H1 (cell line): ENCODE data around the gene ABHD14A. TPM values are rescaled to one million over a fixed set of nuclear protein-coding genes. Genes with fewer than 3 reads are reported as not detected.

Experiments
- BRCA1 ChIP-seq: IDR thresholded peaks from 2 replicates; pipeline ENCODE4 v1.6.1; 2012; ENCODE audit warnings: low read depth, low read length, improper control_type of control experiment
- CTBP2 ChIP-seq: IDR thresholded peaks from 2 replicates; pipeline ENCODE4 v1.7.0; 2011; ENCODE audit warnings: borderline replicate concordance, mild to moderate bottlenecking, moderate library complexity, mixed read lengths, low read length; ENCODE audit not compliant: insufficient read depth, insufficient read length
- KDM5A ChIP-seq: fragments of 200-600 bp; IDR thresholded peaks from 2 replicates; pipeline ENCODE4 v1.7.1; 2012; ENCODE audit warnings: mild to moderate bottlenecking, low read length, inconsistent platforms, mixed read lengths
- SAP30 ChIP-seq: fragments of 300-600 bp; sonication (generic); IDR thresholded peaks from 2 replicates; pipeline ENCODE4 v1.7.1; 2012; ENCODE audit warnings: low read length, moderate library complexity, mild to moderate bottlenecking, inconsistent platforms; ENCODE audit not compliant: insufficient read depth, insufficient replicate concordance
- TAF1 ChIP-seq: IDR thresholded peaks from 2 replicates; pipeline ENCODE4 v1.6.1; 2011; ENCODE audit warnings: mild to moderate bottlenecking, low read depth, low read length
- TEAD4 ChIP-seq: IDR thresholded peaks from 2 replicates; pipeline ENCODE4 v1.6.1; 2012; ENCODE audit warnings: low read depth, low read length, inconsistent platforms, mixed read lengths
- polyA plus RNA-seq, 7 experiments: library from polyadenylated mRNA; depleted of rRNA in 3 of 7; stranded (reverse) in 5 of 7; unstranded in 2 of 7; fragments of >200 nt in 5 of 7; fragments of 200-250 nt in 2 of 7; gene quantifications; 1 replicate in 5 of 7; 2 replicates in 1 of 7; 4 replicates in 1 of 7; pipeline versions ENCODE4 v1.2.1 to v1.2.3, GENCODE V29; 2011 to 2013; ENCODE audit warnings: missing spikeins in 2 of 7, mixed read lengths in 2 of 7
- total RNA-seq: library from RNA; stranded (reverse); fragmentation: NEBNext Ultra II Directional; extraction: Animal tissue kit (Norgen Biotek cat#: 25700); gene quantifications from 2 replicates; pipeline ENCODE4 v1.2.1, GENCODE V29; 2021
- TF ChIP-seq, protein P1 (sequence below): IDR thresholded peaks from 2 replicates; pipeline ENCODE4 v1.6.1; 2011; ENCODE audit warnings: low read depth, mild to moderate bottlenecking, low read length; ENCODE audit not compliant: insufficient read depth

The ABHD14A gene
- total and polyA plus RNA-seq, 2 of the 8 experiments (the other 6 are each of a cell fraction or from before 2014, with no cell fraction given) = 4.6 to 9.8 TPM

DNA sequence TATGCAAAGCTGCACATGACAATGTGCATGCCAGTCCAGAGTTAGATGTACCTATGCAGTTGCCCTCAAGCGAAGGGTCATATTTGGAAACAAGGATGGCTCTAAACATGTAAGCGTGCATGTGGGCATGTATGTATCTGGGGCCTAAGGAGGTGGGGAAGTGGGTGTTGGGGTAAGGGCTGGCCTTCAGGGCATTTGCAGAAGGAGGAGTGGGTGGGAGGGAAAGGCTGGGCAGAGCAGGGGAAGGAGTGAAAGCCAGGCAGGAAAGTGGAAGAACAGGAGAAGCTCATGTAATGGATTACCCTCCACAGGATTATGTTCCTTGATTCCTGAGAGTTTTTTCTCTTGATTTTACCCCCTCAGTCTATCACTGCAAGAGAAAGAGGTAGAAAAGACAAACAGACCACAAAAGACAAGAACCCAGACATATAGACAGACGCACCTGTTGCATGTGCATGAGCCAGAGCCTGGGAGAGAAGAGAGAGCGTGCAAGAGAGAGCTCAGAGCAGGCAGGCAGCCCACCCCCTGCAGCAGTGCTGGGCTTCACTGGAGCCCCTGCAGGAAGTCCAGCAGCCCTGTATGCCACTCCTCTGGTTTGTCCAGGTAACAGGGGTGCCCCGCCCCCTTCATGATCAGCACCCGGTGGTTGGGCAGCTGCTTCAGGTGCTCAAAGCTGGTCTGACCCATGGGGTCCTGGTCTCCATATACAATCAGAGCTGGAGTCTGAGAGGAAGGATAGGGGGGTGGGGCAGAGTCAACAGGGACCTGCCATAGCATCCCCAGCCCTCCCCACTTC, 5.8 kb upstream of the ABHD14A start (continued):
- TF ChIP-seq CTBP2 = no peak
- no peak for TF ChIP-seq BRCA1
- no peak for TF ChIP-seq TAF1
- no peak for TF ChIP-seq KDM5A
- TF ChIP-seq, protein P1, sequence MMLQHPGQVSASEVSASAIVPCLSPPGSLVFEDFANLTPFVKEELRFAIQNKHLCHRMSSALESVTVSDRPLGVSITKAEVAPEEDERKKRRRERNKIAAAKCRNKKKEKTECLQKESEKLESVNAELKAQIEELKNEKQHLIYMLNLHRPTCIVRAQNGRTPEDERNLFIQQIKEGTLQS = no peak
- no peak for TF ChIP-seq TEAD4
- TF ChIP-seq SAP30 = no peak
